Esophagus squamous epithelium (tissue), 4 donors: ENCODE results near the gene PIK3C2G.

Experiments used
- POLR2A ChIP-seq, 4 donors: fragments of 450-650 bp; IDR thresholded peaks; one replicate each; pipeline ENCODE4 v1.6.1; 2017; ENCODE audit warnings: antibody characterized with exemption in 4 of 4, mild to moderate bottlenecking in 4 of 4, moderate library complexity in 3 of 4
- TF ChIP-seq, protein P1 (sequence below), 6 experiments: fragments of 450-650 bp in 4 of 6; fragments of 200-600 bp in 2 of 6; sonication (generic) in 2 of 6; IDR thresholded peaks; one replicate each; pipeline ENCODE4 v1.5.1; 2016 to 2019; ENCODE audit warnings: antibody characterized with exemption in 6 of 6, mild to moderate bottlenecking in 4 of 6, moderate library complexity in 4 of 6

DNA sequence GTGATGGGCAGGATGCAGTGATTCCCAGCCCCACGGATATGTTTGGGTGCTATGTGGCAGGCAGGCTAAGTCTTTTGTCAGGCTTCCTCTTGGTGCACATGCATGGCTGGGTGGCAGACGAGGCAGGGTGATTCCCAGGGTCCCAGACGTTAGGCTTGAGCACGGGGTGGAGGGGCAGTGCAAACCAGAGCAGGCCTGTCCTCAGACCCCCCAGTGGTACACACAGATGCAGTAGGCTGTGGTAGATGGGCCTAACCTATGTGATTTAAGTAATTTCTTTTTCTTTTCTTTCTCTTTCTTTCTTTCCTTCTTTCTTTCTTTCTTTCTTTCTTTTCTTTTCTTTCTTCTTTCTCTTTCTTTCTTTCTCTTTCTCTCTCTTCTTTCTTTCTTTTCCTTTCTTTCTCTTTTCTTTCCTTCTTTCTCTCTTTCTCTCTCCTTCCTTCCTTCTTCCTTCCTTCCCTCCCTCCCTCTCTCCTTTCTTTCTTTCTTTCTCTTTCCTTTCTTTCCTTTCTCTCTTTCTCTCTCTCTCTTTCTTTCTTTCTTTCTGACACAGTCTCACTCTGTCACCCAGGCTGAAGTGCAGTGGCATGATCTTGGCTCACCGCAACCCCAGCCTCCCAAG is 41.6 kb downstream of the PIK3C2G start:
- TF ChIP-seq, protein P1, sequence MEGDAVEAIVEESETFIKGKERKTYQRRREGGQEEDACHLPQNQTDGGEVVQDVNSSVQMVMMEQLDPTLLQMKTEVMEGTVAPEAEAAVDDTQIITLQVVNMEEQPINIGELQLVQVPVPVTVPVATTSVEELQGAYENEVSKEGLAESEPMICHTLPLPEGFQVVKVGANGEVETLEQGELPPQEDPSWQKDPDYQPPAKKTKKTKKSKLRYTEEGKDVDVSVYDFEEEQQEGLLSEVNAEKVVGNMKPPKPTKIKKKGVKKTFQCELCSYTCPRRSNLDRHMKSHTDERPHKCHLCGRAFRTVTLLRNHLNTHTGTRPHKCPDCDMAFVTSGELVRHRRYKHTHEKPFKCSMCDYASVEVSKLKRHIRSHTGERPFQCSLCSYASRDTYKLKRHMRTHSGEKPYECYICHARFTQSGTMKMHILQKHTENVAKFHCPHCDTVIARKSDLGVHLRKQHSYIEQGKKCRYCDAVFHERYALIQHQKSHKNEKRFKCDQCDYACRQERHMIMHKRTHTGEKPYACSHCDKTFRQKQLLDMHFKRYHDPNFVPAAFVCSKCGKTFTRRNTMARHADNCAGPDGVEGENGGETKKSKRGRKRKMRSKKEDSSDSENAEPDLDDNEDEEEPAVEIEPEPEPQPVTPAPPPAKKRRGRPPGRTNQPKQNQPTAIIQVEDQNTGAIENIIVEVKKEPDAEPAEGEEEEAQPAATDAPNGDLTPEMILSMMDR (IDR thresholded peaks at IDR 0.05) = no peak
- TF ChIP-seq POLR2A (IDR thresholded peaks at IDR 0.05) = no peak
